Fibroblast of pulmonary artery (primary cell): Measurements from ENCODE around the gene KCNJ10.

Experiments
- DNase-seq: peaks from one replicate; pipeline ENCODE4 v3.0.0-alpha.2; 2010; ENCODE audit warnings: low read depth
- H3K4me3 ChIP-seq: replicated peaks from 2 replicates; pipeline ENCODE4 v1.5.1; 2011; ENCODE audit warnings: low read depth, mild to moderate bottlenecking, control low read depth, low read length, moderate library complexity
- CTCF ChIP-seq: IDR thresholded peaks from 2 replicates; pipeline ENCODE4 v1.5.1; 2011; ENCODE audit warnings: mild to moderate bottlenecking, control low read depth, low read length, inconsistent platforms; ENCODE audit errors: missing control alignments

KCNJ10 gene

GRCh38 chr1:160032165-160032820 lies 37.7 kb downstream of the KCNJ10 start:
- TF ChIP-seq CTCF: no peak
- no peak for DNase-seq
- H3K4me3 ChIP-seq: peak overlapping the region; percentile 90

- peak; percentile 90 for DNase-seq
- TF ChIP-seq CTCF: no peak
- peak within 1 kb of the TSS; percentile 90 for H3K4me3 ChIP-seq
These were observed 38.4 kb downstream of the KCNJ10 start, which contains the start of gene PIGM for GRCh38 chr1:160031365-160032164. Gene PIGM (minus strand): TSS chr1:160031990. CDS start chr1:160031739, 251 bp downstream.

- no peak for TF ChIP-seq CTCF
- H3K4me3 ChIP-seq: peak overlapping the region; percentile 90
- DNase-seq: no peak
These were observed 39.1 kb downstream of the KCNJ10 start for GRCh38 chr1:160030657-160031364.

GRCh38 chr1:160028426-160028825 lies 41.5 kb downstream of the KCNJ10 start:
- no peak for TF ChIP-seq CTCF
- no peak for DNase-seq
- no peak overlapping the region for H3K4me3 ChIP-seq

- TF ChIP-seq CTCF: no peak
These were observed 44.6 kb downstream of the KCNJ10 start for GRCh38 chr1:160025314-160025713.

GRCh38 chr1:160024195-160024905 lies 45.6 kb downstream of the KCNJ10 start:
- no peak for DNase-seq
- H3K4me3 ChIP-seq: no peak overlapping the region
- no peak for TF ChIP-seq CTCF

More at GRCh38 chr1:160025314-160025713, 44.6 kb downstream of the KCNJ10 start:
- no peak for DNase-seq
- no peak overlapping the region for H3K4me3 ChIP-seq
